HG03565 (cell line): ENCODE data around the gene RNF214.
"Not testable (repeated sequence)": the region's sequence is repeated elsewhere in the genome, so short reads cannot be mapped to it uniquely, and the experiment has no call there.

Experiments
- ATAC-seq: cut with Tn5 transposase; IDR thresholded peaks from one replicate; pipeline ENCODE4 v1.9.1; 2021; ENCODE audit warnings: mild to moderate bottlenecking, moderate library complexity; ENCODE audit not compliant: unreplicated experiment

RNF214 gene

DNA sequence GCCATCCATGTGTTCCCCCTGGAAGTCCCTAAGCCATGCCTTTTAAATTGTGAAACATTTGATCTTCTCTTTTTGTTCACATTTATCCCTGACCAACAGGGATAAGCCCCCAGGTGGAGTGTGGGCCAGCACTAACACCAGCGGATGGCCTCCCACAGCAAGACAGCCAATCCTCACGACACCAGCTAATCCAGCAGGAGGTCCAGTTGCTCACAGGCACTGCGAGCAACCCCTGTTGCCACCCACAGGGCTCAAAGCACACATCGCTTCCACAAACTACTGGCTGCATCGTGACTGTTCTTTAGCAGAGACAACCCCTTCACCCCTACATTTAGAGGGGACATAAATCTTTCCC lies 2.6 kb upstream of the RNF214 start:
- no peak for ATAC-seq

- no peak for ATAC-seq
Measured at GRCh38 chr11:117230286-117230961, 2.0 kb upstream of the RNF214 start.

DNA sequence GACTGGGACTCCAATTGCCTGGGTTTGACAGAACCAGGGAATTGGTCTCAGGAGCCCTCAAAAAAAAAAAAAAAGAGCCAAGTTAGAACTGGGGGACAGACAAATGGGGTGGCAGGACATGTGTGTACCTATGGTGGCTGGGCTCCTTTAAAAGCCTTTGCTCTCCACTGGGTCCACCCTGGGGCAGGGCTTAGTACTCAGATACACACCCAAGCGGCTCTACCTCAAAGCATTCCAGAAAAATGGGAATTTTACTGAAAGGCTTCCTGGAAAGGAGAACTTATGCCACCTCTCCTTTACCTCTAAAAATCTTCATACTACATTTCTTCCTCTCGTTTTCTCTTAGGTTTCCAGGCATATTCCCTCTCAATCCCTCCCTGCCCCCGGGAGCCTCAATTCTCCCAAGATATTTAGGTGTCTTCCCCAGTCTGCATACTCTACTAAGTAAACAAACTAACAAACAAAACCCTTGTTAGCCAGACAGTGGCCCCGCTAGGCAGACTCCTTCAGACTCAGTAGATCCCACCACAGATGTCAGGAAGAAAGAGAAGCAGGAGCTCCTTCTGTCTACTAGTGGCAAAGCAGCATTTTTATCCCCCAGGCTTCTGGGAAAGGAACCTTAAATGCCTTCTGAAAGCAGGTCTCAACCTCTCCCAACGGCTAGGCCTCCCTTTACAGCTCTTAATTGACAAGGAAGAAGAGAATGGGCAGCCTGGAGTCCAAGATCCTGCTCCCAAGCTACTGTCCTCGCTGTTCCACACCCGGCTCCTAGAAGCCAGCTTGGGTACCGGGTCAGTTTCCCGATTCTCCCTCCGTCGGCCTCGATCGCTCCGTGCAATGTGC lies 1.3 kb upstream of the RNF214 start:
- ATAC-seq: no peak

DNA sequence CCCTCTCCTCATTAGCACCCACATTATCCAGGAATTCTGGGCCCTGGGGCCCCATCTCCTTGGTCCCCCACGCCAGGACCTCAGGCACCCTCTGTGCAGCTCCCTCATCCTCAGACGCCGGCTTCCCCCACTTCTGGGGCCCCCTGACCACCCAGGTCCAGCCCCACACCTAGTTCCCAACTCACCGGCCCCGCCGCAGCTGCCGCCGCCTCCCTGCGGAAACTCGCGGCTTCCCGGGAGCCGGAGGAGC lies 704 bp upstream of the RNF214 start, which contains the start of gene PCSK7:
Gene PCSK7, minus strand, starts transcription at position 232 of the 250 bp plus-strand sequence. CDS start 2,229 bp downstream, outside the sequence.
- ATAC-seq: no peak

DNA sequence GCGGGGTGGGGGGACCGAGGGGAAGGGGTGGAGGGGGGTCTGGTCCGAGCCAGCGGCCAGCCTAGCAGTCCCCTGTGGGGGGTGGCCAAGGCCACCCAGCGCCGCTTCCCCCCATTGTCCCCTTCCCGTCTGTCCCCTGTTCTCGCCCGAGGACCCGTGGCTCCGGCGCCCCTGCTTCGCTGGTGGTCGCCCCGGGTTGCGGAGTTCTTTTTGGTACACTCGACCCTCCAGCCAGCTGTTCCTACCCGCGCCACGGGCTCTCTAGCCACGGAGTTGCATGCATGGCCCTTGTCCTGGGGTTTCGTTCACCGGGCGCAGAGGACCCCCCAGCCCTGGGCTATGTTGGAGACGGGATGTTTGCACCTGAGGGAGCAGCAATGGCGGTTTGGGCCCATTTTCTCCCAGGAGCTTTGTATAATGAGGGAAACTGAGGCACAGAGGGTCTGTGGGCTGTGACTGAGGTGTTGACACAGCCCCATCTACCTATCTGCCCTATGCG lies 489 bp downstream of the RNF214 start:
- ATAC-seq: no peak

- ATAC-seq: no peak
Measured at GRCh38 chr11:117238221-117238620, 5.8 kb downstream of the RNF214 start.

DNA sequence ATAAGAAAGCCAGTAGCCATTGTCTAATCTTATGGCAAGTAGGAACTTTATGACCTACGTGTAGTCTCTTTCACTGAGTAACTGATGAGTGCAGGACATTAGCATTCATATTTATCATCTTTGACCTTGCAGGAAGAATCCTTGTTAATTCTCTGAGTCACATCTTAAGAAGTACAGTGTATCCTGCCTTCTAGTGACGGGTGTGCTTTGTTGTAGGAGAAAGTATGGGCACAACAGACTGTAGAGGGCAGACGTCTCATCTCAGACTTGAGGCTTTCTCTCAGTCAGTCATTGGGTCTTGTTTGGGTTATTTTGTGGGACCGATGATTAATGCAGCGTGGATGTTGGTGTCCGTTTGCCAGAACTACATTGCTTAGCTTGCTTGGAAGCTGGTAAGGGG lies 6.8 kb downstream of the RNF214 start:
- no peak for ATAC-seq

DNA sequence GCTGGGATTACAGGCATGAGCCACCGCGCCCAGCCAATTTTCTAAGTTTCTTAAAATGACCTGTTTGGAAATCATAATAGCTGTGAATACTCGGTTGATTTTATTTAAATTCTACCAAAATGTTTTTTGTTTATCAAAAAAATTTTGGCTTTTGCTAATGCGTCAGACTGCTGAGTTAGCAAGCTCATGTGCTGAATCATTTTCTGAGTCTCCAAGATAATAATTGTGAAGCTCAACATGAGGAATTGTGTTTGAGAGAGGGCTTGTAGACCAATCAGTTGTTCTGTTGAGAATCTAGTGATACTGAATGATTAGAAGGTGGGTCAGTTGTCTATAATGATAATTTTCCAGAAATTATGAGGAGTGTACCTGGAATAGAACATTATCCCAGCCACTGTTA lies 15.9 kb downstream of the RNF214 start:
- no peak for ATAC-seq

- ATAC-seq: no peak
Measured at GRCh38 chr11:117249571-117249970, 17.1 kb downstream of the RNF214 start.

DNA sequence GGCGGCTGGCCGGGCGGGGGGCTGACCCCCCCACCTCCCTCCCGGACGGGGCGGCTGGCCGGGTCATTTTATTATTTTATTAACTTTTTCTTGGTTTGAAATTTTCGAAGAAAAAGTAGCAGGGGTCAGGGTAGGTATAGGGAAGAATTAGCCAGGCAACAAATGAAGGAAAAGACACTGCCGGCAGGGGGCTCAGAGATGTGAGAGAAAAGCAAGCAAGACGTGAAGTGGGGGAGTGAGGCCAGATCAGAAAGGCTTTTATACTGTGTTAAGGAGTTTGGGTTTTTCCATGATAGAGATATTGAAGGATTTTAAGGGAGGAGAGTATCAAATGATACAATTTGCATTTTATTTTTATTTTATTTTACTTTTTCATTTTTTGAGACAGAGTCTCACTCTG lies 19.0 kb downstream of the RNF214 start:
- no peak for ATAC-seq

GRCh38 chr11:117255966-117256365 lies 23.5 kb downstream of the RNF214 start:
- ATAC-seq: no peak

DNA sequence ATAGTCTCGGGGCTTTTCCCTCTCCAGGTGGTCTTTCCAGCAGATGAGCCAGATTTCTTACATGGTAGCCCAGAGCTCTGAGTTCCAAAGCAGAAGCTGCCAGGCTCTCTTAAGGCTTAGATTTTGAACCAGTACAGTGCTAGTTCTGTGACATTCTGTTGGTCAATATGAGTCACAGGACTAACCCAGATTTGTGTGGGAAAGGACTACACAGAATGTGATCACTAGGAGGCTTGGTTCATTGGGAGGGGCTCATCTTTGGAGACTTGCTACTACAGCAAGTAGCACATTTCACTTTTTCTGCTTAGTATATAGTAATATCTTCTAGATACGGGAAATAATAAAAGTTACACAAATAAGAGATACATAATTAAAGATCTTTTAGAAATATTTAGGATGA lies 24.1 kb downstream of the RNF214 start:
- ATAC-seq: no peak

DNA sequence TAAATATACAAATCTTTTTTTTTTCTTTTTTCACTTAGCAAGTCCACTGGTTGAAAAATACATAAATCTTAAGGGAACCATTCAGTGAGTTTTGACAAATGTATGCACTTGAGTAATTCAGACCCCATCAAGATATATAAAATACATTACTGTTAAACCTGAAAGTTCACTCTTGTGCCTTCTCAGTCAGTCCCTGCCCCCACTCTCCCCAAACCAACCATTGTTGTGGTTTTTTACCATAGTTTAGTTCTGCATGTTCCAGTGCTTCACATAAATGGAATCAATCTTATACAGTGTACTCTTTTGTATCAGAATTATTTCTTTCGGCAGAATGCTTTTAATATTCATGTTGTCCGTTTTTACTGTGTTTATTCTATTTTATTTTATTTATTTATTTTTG lies 26.1 kb downstream of the RNF214 start:
- ATAC-seq: no peak

DNA sequence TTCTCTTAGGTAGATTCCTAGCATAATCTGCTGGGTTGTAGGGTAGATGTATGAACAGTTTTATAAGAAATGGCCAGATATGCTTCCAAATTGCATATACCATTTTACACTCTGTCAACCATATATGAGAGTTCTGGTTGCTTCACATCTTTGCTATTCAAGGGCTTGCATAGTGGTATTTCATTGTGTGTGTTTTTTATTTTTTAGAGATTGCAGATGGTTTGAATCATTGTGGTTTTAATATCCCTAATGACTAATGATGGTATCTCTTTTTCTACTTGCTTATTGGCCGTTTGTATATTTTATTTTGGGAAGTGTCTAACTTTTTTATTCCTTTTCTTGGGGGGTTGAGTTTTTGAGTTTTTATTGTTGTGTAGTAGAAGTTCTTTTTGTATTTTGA lies 26.9 kb downstream of the RNF214 start:
- no peak for ATAC-seq

DNA sequence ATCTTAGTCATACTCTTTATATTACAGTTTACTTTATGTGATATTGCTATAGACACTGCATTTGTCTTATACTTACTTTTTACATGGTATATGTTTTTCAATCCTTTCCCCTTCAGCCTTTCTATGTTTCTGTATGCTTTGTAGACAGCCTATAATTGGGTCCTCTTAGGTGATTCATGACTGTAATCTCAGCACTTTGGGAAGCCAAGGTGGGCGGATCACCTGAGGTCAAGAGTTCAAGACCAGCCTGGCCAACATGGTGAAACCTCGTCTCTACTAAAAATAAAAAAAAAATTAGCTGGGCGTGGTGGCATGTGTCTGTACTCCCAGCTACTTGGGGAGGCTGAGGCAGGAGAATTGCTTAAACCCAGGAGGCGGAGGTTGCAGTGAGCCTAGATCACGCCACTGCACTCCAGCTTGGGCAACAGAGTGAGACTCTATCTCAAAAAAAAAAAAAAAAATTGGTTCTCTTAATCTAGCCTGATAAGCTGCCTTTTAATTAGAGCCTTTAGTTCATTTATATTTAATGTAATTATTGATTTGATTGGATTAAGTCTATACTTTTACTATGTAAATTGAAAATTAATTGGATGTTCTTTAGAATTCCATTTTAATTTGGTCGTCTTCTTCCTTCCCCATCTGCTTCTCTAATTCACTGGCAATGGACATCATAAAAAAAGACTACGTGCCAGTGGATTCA lies 32.3 kb downstream of the RNF214 start:
- not testable (repeated sequence) for ATAC-seq

DNA sequence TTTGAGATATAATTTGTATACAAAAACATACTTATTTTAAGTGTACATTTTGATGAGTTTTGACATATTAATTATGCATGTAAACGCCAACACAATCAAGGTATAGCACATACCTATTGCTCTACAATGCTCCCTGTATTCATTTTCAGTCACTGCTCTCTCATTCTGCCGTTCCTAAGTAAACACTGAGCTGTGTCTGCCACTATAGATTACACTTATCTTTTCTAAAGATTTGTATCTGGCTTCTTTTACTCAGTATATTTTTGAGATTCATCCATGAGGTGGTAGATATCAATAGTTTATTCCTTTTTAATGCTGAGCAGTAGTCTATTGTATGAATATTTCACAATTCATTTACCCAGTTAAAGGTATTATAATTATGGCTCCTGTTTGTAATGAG lies 33.3 kb downstream of the RNF214 start:
- ATAC-seq: no peak

DNA sequence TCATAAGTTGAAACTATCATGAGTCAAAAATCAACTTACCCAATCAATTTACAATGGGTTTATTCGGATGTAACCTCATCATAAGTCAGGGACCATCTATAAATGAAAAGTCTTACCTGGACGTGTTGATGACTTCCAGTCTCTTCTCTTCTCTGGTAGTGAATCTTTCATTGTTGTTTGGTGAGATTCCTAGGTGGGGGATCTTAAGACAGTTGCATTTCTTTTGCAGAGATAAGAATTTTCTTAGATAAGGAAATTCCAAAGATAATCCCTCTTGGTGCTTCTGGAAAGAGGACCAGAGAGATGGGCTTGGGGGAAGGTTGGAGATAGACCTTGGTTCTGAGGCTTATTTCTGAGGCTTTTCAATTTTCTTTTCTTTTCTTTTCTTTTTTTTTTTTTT lies 37.4 kb downstream of the RNF214 start:
- no peak for ATAC-seq

DNA sequence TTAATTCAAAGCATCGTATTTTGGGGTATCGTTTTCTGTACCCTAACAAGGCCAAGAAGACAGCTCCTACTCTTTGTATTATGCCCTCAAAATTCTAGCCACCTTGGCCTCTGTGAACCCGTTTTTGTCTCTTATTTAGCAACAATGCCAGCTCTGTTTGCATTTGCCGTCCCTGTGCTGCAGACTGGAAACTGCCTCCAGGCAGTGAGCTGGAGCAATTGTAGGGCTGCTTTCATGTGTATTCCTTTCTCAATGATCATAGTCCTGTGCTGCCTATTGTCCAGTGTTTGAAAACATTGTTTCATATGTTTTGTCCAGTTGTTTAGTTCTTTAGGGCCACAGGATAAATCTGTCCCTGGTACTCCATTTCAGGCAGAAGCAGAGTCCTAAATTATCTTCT lies 38.7 kb downstream of the RNF214 start:
- ATAC-seq: no peak

DNA sequence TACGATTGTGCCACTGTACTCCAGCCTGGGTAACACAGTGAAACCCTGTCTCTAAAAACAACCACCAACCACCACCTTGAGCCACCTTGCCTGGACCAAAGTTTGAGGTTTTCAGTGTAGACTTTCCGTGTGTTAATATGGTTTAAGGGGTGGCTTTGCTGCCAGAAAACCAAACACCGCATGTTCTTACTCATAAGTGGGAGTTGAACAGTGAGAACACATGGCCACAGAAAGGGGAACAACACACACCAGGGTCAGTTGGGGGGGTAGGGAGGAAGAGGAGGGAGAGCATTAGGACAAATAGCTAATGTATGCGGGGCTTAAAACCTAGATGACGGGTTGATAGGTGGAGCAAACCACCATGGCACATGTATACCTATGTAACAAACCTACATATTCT lies 39.7 kb downstream of the RNF214 start:
- not testable (repeated sequence) for ATAC-seq

- no peak for ATAC-seq
Measured at GRCh38 chr11:117273550-117274289, 41.2 kb downstream of the RNF214 start.

DNA sequence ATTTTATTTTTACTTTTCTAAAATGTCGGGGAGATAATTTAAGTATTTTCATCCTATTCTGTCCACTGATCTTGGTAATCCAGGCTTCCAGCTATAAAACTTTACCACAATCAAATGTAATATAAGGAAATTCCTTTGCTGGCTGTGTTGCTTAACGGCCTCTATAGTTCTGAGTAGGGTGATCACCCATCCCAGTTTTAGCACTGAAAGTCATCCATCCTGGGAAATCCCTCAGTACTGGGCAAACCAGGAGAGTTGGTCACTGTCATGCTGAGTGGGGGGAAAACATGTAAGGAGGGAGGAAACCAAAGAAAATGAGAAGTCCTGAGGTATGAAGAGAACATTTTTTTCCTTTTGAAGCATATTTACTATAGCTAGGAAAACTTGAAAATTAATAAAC lies 45.9 kb downstream of the RNF214 start:
- ATAC-seq: no peak
